ENCODE measurements around the gene TBC1D10B.
"Not testable (repeated sequence)": the region's sequence is repeated elsewhere in the genome, so short reads cannot be mapped to it uniquely, and the experiment has no call there.

TBC1D10B gene

GRCh38 chr16:30351586-30352419 lies 18.5 kb downstream of the TBC1D10B start:
- no peak overlapping the region for H3K4me3 ChIP-seq (ENCODE audit: low read depth in 1 of 2, low read length in 2 of 2)
- peaks cover 10 to 46% of the 10 kb centered on the region in 2 donors for H3K4me1 ChIP-seq (ENCODE audit: control insufficient read depth in 1 of 2, insufficient read depth in 2 of 2, low read length in 2 of 2)
- peaks cover 22 to 35% of the 10 kb centered on the region in 2 donors for H3K36me3 ChIP-seq (ENCODE audit: control insufficient read depth in 1 of 2, insufficient read depth in 2 of 2, low read length in 2 of 2)
- H3K27ac ChIP-seq (ENCODE audit: low read length): peak overlapping the region; percentile 70
- H3K27me3 ChIP-seq (ENCODE audit: low read depth, low read length): no peaks in the 10 kb centered on the region
- no peaks in the 10 kb centered on the region for H3K9me3 ChIP-seq (ENCODE audit: control insufficient read depth in 1 of 2, low read length in 2 of 2)

- Histone ChIP-seq H3K27ac (ENCODE audit: low read length) (no peak overlapping the region), H3K4me1 (ENCODE audit: control insufficient read depth in 1 of 2, insufficient read depth in 2 of 2, low read length in 2 of 2) (peaks cover 10 to 38% of the 10 kb centered on the region in 2 donors), H3K27me3 (ENCODE audit: low read depth, low read length) (no peaks in the 10 kb centered on the region), H3K36me3 (ENCODE audit: control insufficient read depth in 1 of 2, insufficient read depth in 2 of 2, low read length in 2 of 2) (peaks cover 22 to 34% of the 10 kb centered on the region in 2 donors), H3K4me3 (ENCODE audit: low read depth in 1 of 2, low read length in 2 of 2) (no peak overlapping the region), H3K9me3 (ENCODE audit: control insufficient read depth in 1 of 2, low read length in 2 of 2) (no peaks in the 10 kb centered on the region)
Measured at GRCh38 chr16:30351001-30351441, 19.3 kb downstream of the TBC1D10B start.

- H3K9me3 ChIP-seq (ENCODE audit: control insufficient read depth in 1 of 2, low read length in 2 of 2): no peaks in the 10 kb centered on the region
- H3K36me3 ChIP-seq (ENCODE audit: control insufficient read depth in 1 of 2, insufficient read depth in 2 of 2, low read length in 2 of 2): peaks cover 22 to 34% of the 10 kb centered on the region in 2 donors
- H3K27me3 ChIP-seq (ENCODE audit: low read depth, low read length): no peaks in the 10 kb centered on the region
- no peak overlapping the region for H3K4me3 ChIP-seq (ENCODE audit: low read depth in 1 of 2, low read length in 2 of 2)
- H3K27ac ChIP-seq (ENCODE audit: low read length): no peak overlapping the region
- peaks cover 10 to 33% of the 10 kb centered on the region in 2 donors for H3K4me1 ChIP-seq (ENCODE audit: control insufficient read depth in 1 of 2, insufficient read depth in 2 of 2, low read length in 2 of 2)
Measured at GRCh38 chr16:30350134-30350871, 20.0 kb downstream of the TBC1D10B start.

- H3K36me3 ChIP-seq (ENCODE audit: control insufficient read depth in 1 of 2, insufficient read depth in 2 of 2, low read length in 2 of 2): peaks cover 22 to 34% of the 10 kb centered on the region in 2 donors
- no peaks in the 10 kb centered on the region for H3K9me3 ChIP-seq (ENCODE audit: control insufficient read depth in 1 of 2, low read length in 2 of 2)
- H3K4me3 ChIP-seq (ENCODE audit: low read depth in 1 of 2, low read length in 2 of 2): no peak overlapping the region
- H3K27ac ChIP-seq (ENCODE audit: low read length): no peak overlapping the region
- H3K4me1 ChIP-seq (ENCODE audit: control insufficient read depth in 1 of 2, insufficient read depth in 2 of 2, low read length in 2 of 2): peaks cover 10 to 33% of the 10 kb centered on the region in 2 donors
- H3K27me3 ChIP-seq (ENCODE audit: low read depth, low read length): no peaks in the 10 kb centered on the region
Measured at GRCh38 chr16:30349675-30350074, 20.6 kb downstream of the TBC1D10B start.

GRCh38 chr16:30348929-30349328 lies 21.4 kb downstream of the TBC1D10B start:
- no peak overlapping the region for H3K4me3 ChIP-seq (ENCODE audit: low read depth in 1 of 2, low read length in 2 of 2)
- H3K36me3 ChIP-seq (ENCODE audit: control insufficient read depth in 1 of 2, insufficient read depth in 2 of 2, low read length in 2 of 2): peaks cover 22 to 34% of the 10 kb centered on the region in 2 donors
- H3K27ac ChIP-seq (ENCODE audit: low read length): no peak overlapping the region
- H3K4me1 ChIP-seq (ENCODE audit: control insufficient read depth in 1 of 2, insufficient read depth in 2 of 2, low read length in 2 of 2): peaks cover 7 to 27% of the 10 kb centered on the region in 2 donors
- no peaks in the 10 kb centered on the region for H3K27me3 ChIP-seq (ENCODE audit: low read depth, low read length)
- H3K9me3 ChIP-seq (ENCODE audit: control insufficient read depth in 1 of 2, low read length in 2 of 2): no peaks in the 10 kb centered on the region

GRCh38 chr16:30348113-30348512 lies 22.2 kb downstream of the TBC1D10B start:
- H3K36me3 ChIP-seq (ENCODE audit: control insufficient read depth in 1 of 2, insufficient read depth in 2 of 2, low read length in 2 of 2): peaks cover 22 to 25% of the 10 kb centered on the region in 2 donors
- no peaks in the 10 kb centered on the region for H3K9me3 ChIP-seq (ENCODE audit: control insufficient read depth in 1 of 2, low read length in 2 of 2)
- peaks cover 4 to 19% of the 10 kb centered on the region in 2 donors for H3K4me1 ChIP-seq (ENCODE audit: control insufficient read depth in 1 of 2, insufficient read depth in 2 of 2, low read length in 2 of 2)
- H3K27me3 ChIP-seq (ENCODE audit: low read depth, low read length): no peaks in the 10 kb centered on the region
- no peak overlapping the region for H3K4me3 ChIP-seq (ENCODE audit: low read depth in 1 of 2, low read length in 2 of 2)
- H3K27ac ChIP-seq (ENCODE audit: low read length): no peak overlapping the region

- no peak overlapping the region for H3K27ac ChIP-seq (ENCODE audit: low read length)
- peaks cover 8 to 10% of the 10 kb centered on the region in 2 donors for H3K36me3 ChIP-seq (ENCODE audit: control insufficient read depth in 1 of 2, insufficient read depth in 2 of 2, low read length in 2 of 2)
- peaks cover 0 to under 1% of the 10 kb centered on the region in 2 donors for H3K4me1 ChIP-seq (ENCODE audit: control insufficient read depth in 1 of 2, insufficient read depth in 2 of 2, low read length in 2 of 2)
- no peaks in the 10 kb centered on the region for H3K27me3 ChIP-seq (ENCODE audit: low read depth, low read length)
- no peak overlapping the region for H3K4me3 ChIP-seq (ENCODE audit: low read depth in 1 of 2, low read length in 2 of 2)
- no peaks in the 10 kb centered on the region for H3K9me3 ChIP-seq (ENCODE audit: control insufficient read depth in 1 of 2, low read length in 2 of 2)
Measured at GRCh38 chr16:30346286-30346685, 24.0 kb downstream of the TBC1D10B start.

GRCh38 chr16:30343491-30343820 lies 26.8 kb downstream of the TBC1D10B start:
- not testable (repeated sequence) for H3K36me3 ChIP-seq (ENCODE audit: control insufficient read depth in 1 of 2, insufficient read depth in 2 of 2, low read length in 2 of 2); H3K4me3 ChIP-seq (ENCODE audit: low read depth in 1 of 2, low read length in 2 of 2); H3K9me3 ChIP-seq (ENCODE audit: control insufficient read depth in 1 of 2, low read length in 2 of 2); H3K27ac ChIP-seq (ENCODE audit: low read length); H3K4me1 ChIP-seq (ENCODE audit: control insufficient read depth in 1 of 2, insufficient read depth in 2 of 2, low read length in 2 of 2); H3K27me3 ChIP-seq (ENCODE audit: low read depth, low read length)

GRCh38 chr16:30342751-30343490 lies 27.4 kb downstream of the TBC1D10B start:
- H3K4me3 ChIP-seq (ENCODE audit: low read depth in 1 of 2, low read length in 2 of 2): no peak overlapping the region
- H3K36me3 ChIP-seq (ENCODE audit: control insufficient read depth in 1 of 2, insufficient read depth in 2 of 2, low read length in 2 of 2): no peaks in the 10 kb centered on the region
- H3K27ac ChIP-seq (ENCODE audit: low read length): no peak overlapping the region
- H3K9me3 ChIP-seq (ENCODE audit: control insufficient read depth in 1 of 2, low read length in 2 of 2): no peaks in the 10 kb centered on the region
- no peaks in the 10 kb centered on the region for H3K4me1 ChIP-seq (ENCODE audit: control insufficient read depth in 1 of 2, insufficient read depth in 2 of 2, low read length in 2 of 2)
- H3K27me3 ChIP-seq (ENCODE audit: low read depth, low read length): no peaks in the 10 kb centered on the region

- not testable (repeated sequence) for H3K36me3 ChIP-seq (ENCODE audit: control insufficient read depth in 1 of 2, insufficient read depth in 2 of 2, low read length in 2 of 2); H3K27ac ChIP-seq (ENCODE audit: low read length); H3K4me3 ChIP-seq (ENCODE audit: low read depth in 1 of 2, low read length in 2 of 2); H3K9me3 ChIP-seq (ENCODE audit: control insufficient read depth in 1 of 2, low read length in 2 of 2); H3K4me1 ChIP-seq (ENCODE audit: control insufficient read depth in 1 of 2, insufficient read depth in 2 of 2, low read length in 2 of 2); H3K27me3 ChIP-seq (ENCODE audit: low read depth, low read length)
Measured at GRCh38 chr16:30341971-30342370, 28.3 kb downstream of the TBC1D10B start.

GRCh38 chr16:30340621-30341020 lies 29.7 kb downstream of the TBC1D10B start:
- H3K27ac ChIP-seq (ENCODE audit: low read length): no peak overlapping the region
- no peak overlapping the region for H3K4me3 ChIP-seq (ENCODE audit: low read depth in 1 of 2, low read length in 2 of 2)
- H3K9me3 ChIP-seq (ENCODE audit: control insufficient read depth in 1 of 2, low read length in 2 of 2): no peaks in the 10 kb centered on the region
- H3K4me1 ChIP-seq (ENCODE audit: control insufficient read depth in 1 of 2, insufficient read depth in 2 of 2, low read length in 2 of 2): peaks cover 0 to 5% of the 10 kb centered on the region in 2 donors
- no peaks in the 10 kb centered on the region for H3K27me3 ChIP-seq (ENCODE audit: low read depth, low read length)
- H3K36me3 ChIP-seq (ENCODE audit: control insufficient read depth in 1 of 2, insufficient read depth in 2 of 2, low read length in 2 of 2): no peaks in the 10 kb centered on the region
